Motor neuron (in vitro differentiated cells): Measurements from ENCODE around the gene ZSWIM5. TPM values are rescaled to one million over a fixed set of nuclear protein-coding genes. Genes with fewer than 3 reads are reported as not detected.
"Not testable (repeated sequence)": the region's sequence is repeated elsewhere in the genome, so short reads cannot be mapped to it uniquely, and the experiment has no call there.

Source experiments
- ATAC-seq, 8 experiments: fragments of 200-7000 bp; cut with Tn5 transposase; replicated peaks in 6 of 8; 2 replicates each; pipeline ENCODE4 v1.8.0; 2021; ENCODE audit warnings: mild to moderate bottlenecking in 8 of 8, moderate library complexity in 8 of 8
- H3K27ac ChIP-seq, 2 donors: fragments of 250-450 bp; sonication (Bioruptor Pico); 2 replicates each; pipeline ENCODE4 v1.9.0; 2021; ENCODE audit warnings: antibody characterized with exemption in 2 of 2, mild to moderate bottlenecking in 2 of 2, moderate library complexity in 1 of 2
- H3K4me1 ChIP-seq, 2 donors: fragments of 250-450 bp; sonication (Bioruptor Pico); replicated peaks in 1 of 2; 2 replicates each; pipeline ENCODE4 v1.6.1; 2021; ENCODE audit warnings: antibody characterized with exemption in 2 of 2, mild to moderate bottlenecking in 2 of 2, moderate library complexity in 1 of 2
- H3K4me3 ChIP-seq, 5 donors: fragments of 250-450 bp; sonication (Bioruptor Pico); 2 replicates each; pipeline ENCODE4 v1.9.0; 2021; ENCODE audit warnings: antibody characterized with exemption in 5 of 5, mild to moderate bottlenecking in 5 of 5, moderate library complexity in 4 of 5
- WGBS, 10 experiments: fragments of 450-650 bp; shearing (Covaris generic); methylation state at CpG; one replicate each; pipeline ENCODE4 v1.0.0; 2022; 5-methylcytosine and 5-hydroxymethylcytosine counted together
- in situ Hi-C, 9 experiments: fragments of 400-800 bp; cut with MboI; loops; one replicate each; pipeline ENCODE4 v1.15.0; 2021; ENCODE audit warnings: low sequenced_read_pairs in 9 of 9, low pct_unique_long_range_greater_than_20kb in 2 of 9; ENCODE audit not compliant: unreplicated experiment in 9 of 9
- total RNA-seq, 8 experiments: library from RNA; unstranded; fragments of 300-600 nt; gene quantifications; 2 replicates each; pipeline versions ENCODE4 v1.2.3 to v1.2.4, GENCODE V29; 2022

The ZSWIM5 gene
- total RNA-seq, 8 experiments from 2014 or later, result 0.35 to 30.9 (median 15.2) TPM

DNA sequence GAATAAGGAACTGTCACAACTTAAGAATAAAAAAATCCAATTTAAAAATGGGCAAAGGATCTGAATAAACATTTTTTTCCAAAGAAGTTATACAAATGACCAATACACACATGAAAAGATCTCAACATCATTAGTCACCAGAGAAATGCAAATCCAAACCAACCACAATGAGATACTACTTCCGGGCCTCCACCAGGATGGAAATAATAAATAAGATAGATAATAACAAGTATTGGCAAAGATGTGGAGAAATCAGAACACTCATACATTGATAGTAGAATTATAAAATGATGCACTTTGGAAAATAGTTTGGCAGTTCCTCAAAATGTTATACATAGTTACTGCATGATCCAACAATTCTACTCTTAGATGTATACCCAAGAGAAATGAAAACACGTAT, 18.7 kb downstream of the ZSWIM5 start:
- H3K4me3 ChIP-seq, result no peak overlapping the region
- no peaks in the 10 kb centered on the region for H3K4me1 ChIP-seq
- in situ Hi-C loops, result no loop called here
- ATAC-seq, result peak in 2 of 8 experiments; percentile 50 to 68
- 6 to 100% (median 86%) methylated on average over 1 to 2 of the region's 2 CpGs for WGBS, 10 experiments
- H3K27ac ChIP-seq, result no peak overlapping the region

DNA sequence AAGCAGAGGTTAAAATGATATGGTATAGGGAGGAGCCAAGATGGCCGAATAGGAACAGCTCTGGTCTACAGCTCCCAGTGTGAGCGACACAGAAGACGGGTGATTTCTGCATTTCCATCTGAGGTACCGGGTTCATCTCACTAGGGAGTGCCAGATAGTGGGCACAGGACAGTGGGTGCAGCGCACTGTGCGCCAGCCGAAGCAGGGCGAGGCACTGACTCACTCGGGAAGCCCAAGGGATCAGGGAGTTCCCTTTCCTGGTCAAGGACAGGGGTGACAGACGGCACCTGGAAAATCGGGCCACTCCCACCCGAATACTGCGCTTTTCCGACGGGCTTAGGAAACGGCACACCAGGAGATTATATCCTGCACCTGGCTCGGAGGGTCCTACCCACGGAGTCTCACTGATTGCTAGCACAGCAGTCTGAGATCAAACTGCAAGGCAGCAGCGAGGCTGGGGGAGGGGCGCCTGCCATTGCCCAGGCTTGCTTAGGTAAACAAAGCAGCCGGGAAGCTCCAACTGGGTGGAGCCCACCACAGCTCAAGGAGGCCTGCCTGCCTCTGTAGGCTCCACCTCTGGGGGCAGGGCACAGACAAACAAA, 26.4 kb downstream of the ZSWIM5 start:
- H3K4me1 ChIP-seq, H3K27ac ChIP-seq, ATAC-seq, in situ Hi-C loops, H3K4me3 ChIP-seq: not testable (repeated sequence)
- 17 to 100% (median 100%) methylated on average over 1 to 8 of the region's 21 CpGs; no CpG with 5 or more reads in 7 of the 10 experiments for WGBS, 10 experiments

GRCh38 chr1:45177452-45177851, 29.0 kb downstream of the ZSWIM5 start:
- WGBS, 10 experiments, result 0 to 100% (median 87%) methylated on average over 1 of the region's 1 CpG; no CpG with 5 or more reads in 2 of the 10 experiments
- H3K27ac ChIP-seq, result no peak overlapping the region
- no peaks in the 10 kb centered on the region for H3K4me1 ChIP-seq
- in situ Hi-C loops, result no loop called here
- no peak for ATAC-seq
- no peak overlapping the region for H3K4me3 ChIP-seq

GRCh38 chr1:45172764-45173163, 33.6 kb downstream of the ZSWIM5 start:
- 33 to 93% (median 71%) methylated on average over 2 to 3 of the region's 3 CpGs; no CpG with 5 or more reads in 2 of the 10 experiments for WGBS, 10 experiments
- no peak for ATAC-seq

DNA sequence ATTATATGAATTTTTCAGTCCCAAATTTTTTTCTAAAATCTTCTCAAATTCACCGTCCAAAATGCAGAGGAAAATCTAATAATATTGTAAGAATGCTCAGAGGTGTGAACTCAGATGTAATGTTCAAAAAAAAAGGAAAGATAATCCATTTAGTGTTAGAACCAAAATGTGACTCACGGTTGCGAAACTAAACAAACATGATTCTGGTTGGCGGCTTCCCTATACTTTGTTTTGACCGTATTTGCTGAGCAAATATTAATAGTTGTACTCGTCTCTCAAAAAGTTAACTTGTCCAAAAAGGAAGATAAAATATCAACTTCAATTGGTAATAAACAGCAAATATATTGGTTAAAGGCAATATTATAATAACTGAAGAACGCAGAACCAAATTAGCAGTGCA, 34.4 kb downstream of the ZSWIM5 start:
- 53 to 91% (median 84%) methylated on average over 2 to 7 of the region's 7 CpGs for WGBS, 10 experiments
- no peak overlapping the region for H3K27ac ChIP-seq
- ATAC-seq, result no peak
- no peaks in the 10 kb centered on the region for H3K4me1 ChIP-seq
- no peak overlapping the region for H3K4me3 ChIP-seq
- in situ Hi-C loops, result no loop called here

More at GRCh38 chr1:45172764-45173163, 33.6 kb downstream of the ZSWIM5 start:
- no peak overlapping the region for H3K4me3 ChIP-seq
- H3K4me1 ChIP-seq, result no peaks in the 10 kb centered on the region
- H3K27ac ChIP-seq, result no peak overlapping the region
- in situ Hi-C loops, result no loop called here

- ATAC-seq, result no peak
- no peak overlapping the region for H3K27ac ChIP-seq
- WGBS, 10 experiments, result 27 to 100% (median 83%) methylated on average over 1 of the region's 1 CpG
- H3K4me3 ChIP-seq, result no peak overlapping the region
- no peaks in the 10 kb centered on the region for H3K4me1 ChIP-seq
- in situ Hi-C loops, result no loop called here
Measured at GRCh38 chr1:45171575-45171974, 34.8 kb downstream of the ZSWIM5 start.

DNA sequence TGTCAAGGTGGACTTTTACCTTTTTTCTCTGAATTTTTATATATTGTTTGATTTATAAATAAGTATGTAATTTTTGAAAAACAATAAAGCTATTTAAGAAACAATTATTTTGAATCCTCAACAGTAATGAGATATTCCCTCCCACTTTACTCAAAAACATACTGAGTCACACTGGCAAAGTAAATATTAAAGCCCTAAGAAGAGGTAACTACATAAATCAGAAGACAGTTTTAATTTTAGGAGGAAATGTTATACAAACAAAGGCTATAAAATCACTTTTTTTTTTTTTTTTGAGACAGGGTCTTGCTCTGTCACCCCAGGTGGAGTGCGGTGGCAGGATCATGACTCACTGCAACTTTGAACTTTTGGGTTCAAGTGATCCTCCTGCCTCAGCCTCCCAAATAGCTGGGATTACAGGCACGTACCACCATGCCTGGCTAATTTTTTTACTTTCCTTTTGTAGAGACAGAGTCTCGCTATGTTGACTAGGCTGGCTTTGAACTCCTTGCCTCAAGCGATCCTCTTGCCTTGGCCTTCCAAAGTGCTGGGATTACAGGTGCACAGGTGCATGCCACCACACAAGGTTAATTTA, 36.2 kb downstream of the ZSWIM5 start:
- Histone ChIP-seq H3K4me1 (no peaks in the 10 kb centered on the region), H3K27ac (no peak overlapping the region), H3K4me3 (no peak overlapping the region)
- ATAC-seq, result no peak
- 25 to 100% (median 95%) methylated on average over 1 to 4 of the region's 4 CpGs; no CpG with 5 or more reads in 2 of the 10 experiments for WGBS, 10 experiments
- in situ Hi-C loops, result no loop called here

DNA sequence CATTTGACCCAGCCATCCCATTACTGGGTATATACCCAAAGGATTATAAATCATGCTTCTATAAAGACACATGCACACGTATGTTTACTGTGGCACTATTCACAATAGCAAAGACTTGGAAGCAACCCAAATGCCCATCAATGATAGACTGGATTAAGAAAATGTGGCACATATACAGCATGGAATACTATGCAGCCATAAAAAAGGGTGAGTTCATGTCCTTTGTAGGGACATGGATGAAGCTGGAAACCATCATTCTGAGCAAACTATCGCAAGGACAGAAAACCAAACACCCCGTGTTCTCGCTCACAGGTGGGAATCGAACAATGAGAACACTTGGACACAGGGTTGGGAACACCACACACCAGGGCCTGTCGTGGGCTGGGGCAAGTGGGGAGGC, 38.5 kb downstream of the ZSWIM5 start:
- in situ Hi-C loops, H3K4me3 ChIP-seq, ATAC-seq, H3K27ac ChIP-seq, H3K4me1 ChIP-seq: not testable (repeated sequence)
- 89 to 95% methylated on average over 3 to 4 of the region's 6 CpGs; no CpG with 5 or more reads in 8 of the 10 experiments for WGBS, 10 experiments

DNA sequence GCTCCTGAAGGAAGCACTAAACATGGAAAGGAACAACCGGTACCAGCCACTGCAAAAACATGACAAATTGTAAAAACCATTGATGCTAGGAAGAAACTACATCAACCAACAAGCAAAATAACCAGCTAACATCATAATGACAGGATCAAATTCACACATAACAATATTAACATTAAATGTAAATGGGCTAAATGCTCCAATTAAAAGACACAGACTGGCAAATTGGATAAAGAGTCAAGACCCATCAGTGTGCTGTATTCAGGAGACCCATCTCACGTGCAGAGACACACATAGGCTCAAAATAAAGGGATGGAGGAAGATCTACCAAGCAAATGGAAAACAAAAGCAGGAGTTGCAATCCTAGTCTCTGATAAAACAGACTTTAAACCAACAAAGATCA, 42.1 kb downstream of the ZSWIM5 start:
- ATAC-seq, H3K4me1 ChIP-seq, H3K27ac ChIP-seq, in situ Hi-C loops, H3K4me3 ChIP-seq: not testable (repeated sequence)
- 100% methylated on average over 1 of the region's 2 CpGs; no CpG with 5 or more reads in 9 of the 10 experiments for WGBS, 10 experiments

- H3K4me3 ChIP-seq, H3K27ac ChIP-seq, ATAC-seq, H3K4me1 ChIP-seq, in situ Hi-C loops: not testable (repeated sequence)
- WGBS, 10 experiments, result 58 to 100% (median 92%) methylated on average over 2 to 3 of the region's 3 CpGs; no CpG with 5 or more reads in 1 of the 10 experiments
Measured at GRCh38 chr1:45163111-45163510, 43.3 kb downstream of the ZSWIM5 start.

DNA sequence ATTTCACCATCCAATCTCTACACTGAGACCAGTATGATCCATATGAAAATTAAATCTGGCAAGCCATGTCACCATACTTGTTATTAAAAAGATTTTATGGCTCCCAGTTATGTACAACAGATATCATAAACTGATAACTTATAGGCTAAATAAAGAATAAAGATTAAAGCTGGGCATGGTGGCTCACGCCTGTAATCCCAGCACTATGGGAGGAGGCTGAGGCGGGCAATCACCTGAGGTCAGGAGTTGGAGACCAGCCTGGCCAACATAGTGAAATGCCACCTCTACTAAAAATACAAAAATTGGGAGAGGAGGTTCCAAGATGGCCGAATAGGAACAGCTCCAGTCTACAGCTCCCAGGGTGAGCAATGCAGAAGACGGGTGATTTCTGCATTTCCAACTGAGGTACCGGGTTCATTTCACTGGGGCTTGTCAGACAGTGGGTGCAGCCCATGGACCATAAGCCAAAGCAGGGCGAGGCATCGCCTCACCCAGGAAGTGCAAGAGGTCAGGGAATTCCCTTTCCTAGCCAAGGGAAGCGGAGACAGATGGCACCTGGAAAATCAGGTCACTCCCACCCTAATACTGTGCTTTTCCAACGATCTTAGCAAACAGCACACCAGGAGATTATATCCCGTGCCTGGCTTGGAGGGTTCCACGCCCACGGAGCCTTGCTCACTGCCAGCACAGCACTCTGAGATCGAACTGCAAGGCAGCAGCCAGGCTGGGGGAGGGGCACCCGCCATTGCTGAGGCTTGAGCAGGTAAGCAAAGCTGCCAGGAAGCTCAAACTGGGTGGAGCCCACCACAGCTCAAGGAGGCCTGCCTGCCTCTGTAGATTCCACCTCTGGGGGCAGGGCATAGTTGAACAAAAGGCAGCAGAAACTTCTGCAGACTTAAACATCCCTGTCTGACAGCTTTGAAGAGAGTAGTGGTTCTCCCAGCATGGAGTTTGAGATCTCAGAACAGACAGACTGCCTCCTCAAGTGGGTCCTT, 44.1 kb downstream of the ZSWIM5 start:
- H3K4me1 ChIP-seq, ATAC-seq, in situ Hi-C loops, H3K4me3 ChIP-seq, H3K27ac ChIP-seq: not testable (repeated sequence)
- WGBS, 10 experiments, result 6 to 100% (median 92%) methylated on average over 1 to 9 of the region's 14 CpGs; no CpG with 5 or more reads in 2 of the 10 experiments

GRCh38 chr1:45155957-45156356, 50.4 kb downstream of the ZSWIM5 start:
- no peak for ATAC-seq
- in situ Hi-C loops, result no loop called here
- Histone ChIP-seq H3K4me1 (no peaks in the 10 kb centered on the region), H3K4me3 (no peak overlapping the region), H3K27ac (no peak overlapping the region)

DNA sequence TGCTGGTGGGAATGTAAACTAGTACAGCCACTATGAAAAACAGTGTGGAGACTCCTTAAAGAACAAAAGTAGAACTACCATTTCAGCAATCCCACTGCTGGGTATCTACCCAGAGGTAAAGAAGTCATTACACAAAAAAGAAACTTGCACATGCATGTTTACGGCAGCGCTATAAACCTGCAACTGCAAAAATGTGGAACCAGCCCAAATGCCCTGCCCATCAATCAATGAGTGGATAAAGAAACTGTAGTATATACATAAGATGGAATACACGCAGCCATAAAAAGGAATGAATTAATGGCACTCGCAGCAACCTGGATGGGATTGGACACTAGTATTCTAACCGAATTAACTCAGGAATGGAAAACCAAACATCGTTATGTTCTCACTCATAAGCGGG, 51.0 kb downstream of the ZSWIM5 start:
- WGBS, 10 experiments, result 47 to 100% (median 95%) methylated on average over 1 to 7 of the region's 7 CpGs
- no peak for ATAC-seq
- H3K4me1 ChIP-seq, result no peaks in the 10 kb centered on the region
- in situ Hi-C loops, result no loop called here
- no peak overlapping the region for H3K4me3 ChIP-seq
- H3K27ac ChIP-seq, result no peak overlapping the region
